Left lung (tissue), 10 donors: ENCODE data around the gene ARFGAP1. TPM values are rescaled to one million over a fixed set of nuclear protein-coding genes. Genes with fewer than 3 reads are reported as not detected.

Source experiments
- ATAC-seq: fragments of 200-7000 bp; cut with Tn5 transposase; one replicate; pipeline ENCODE4 v1.9.1; 2020; ENCODE audit warnings: moderate library complexity
- DNase-seq, 4 donors: peaks; one replicate each; pipeline ENCODE4 v3.0.0-alpha.2; 2013 to 2020
- H3K27ac ChIP-seq, 2 donors: fragments of 200-600 bp; sonication (generic) in 1 of 2; one replicate each; pipeline versions ENCODE4 v1.5.0 to v1.8.0; 2020 to 2021
- H3K27me3 ChIP-seq, 2 donors: fragments of 200-600 bp; sonication (generic) in 1 of 2; one replicate each; pipeline versions ENCODE4 v1.5.0 to v1.8.0; 2020 to 2021
- H3K36me3 ChIP-seq, 2 donors: fragments of 200-600 bp; sonication (generic) in 1 of 2; one replicate each; pipeline versions ENCODE4 v1.5.0 to v1.8.0; 2020 to 2021
- H3K4me1 ChIP-seq, 2 donors: fragments of 200-600 bp; one replicate each; pipeline ENCODE4 v1.8.0; 2021
- H3K4me3 ChIP-seq, 2 donors: fragments of 200-600 bp; sonication (generic) in 1 of 2; one replicate each; pipeline versions ENCODE4 v1.5.0 to v1.8.0; 2020 to 2021; ENCODE audit warnings: mild to moderate bottlenecking in 1 of 2
- H3K9me3 ChIP-seq, 2 donors: fragments of 200-600 bp; sonication (generic) in 1 of 2; one replicate each; pipeline versions ENCODE4 v1.5.0 to v1.8.0; 2020 to 2021
- intact Hi-C, 2 donors: fragments of 100-400 bp; cut with DNase I; formaldehyde crosslinking; loops; one replicate each; pipeline versions ENCODE4 v1.11.2 to v1.14.2; 2022
- polyA plus RNA-seq, 6 donors: library from polyadenylated mRNA; unstranded; fragments of 120-200 nt; gene quantifications; one replicate each; pipeline ENCODE4 v1.2.1, GENCODE V29; 2013; ENCODE audit not compliant: insufficient read length in 6 of 6
- total RNA-seq, 2 donors: library from RNA; stranded (reverse); fragmentation: NEBNext Ultra II Directional; extraction: Animal tissue kit (Norgen Biotek cat#: 25700); gene quantifications; one replicate each; pipeline ENCODE4 v1.2.1, GENCODE V29; 2021
- TF ChIP-seq, protein P1 (sequence below), 2 donors: fragments of 200-600 bp; sonication (generic) in 1 of 2; IDR thresholded peaks; one replicate each; pipeline versions ENCODE4 v1.5.0 to v1.8.0; 2021; ENCODE audit warnings: antibody characterized with exemption in 2 of 2
- donor health status: DM: no; HTN: yes; CAD: no.
- donor health status: DM: no; HTN: no; CAD: no.

The ARFGAP1 gene
- total and polyA plus RNA-seq, 8 donors: 53.1 to 87.5 (median 70.2) TPM

DNA sequence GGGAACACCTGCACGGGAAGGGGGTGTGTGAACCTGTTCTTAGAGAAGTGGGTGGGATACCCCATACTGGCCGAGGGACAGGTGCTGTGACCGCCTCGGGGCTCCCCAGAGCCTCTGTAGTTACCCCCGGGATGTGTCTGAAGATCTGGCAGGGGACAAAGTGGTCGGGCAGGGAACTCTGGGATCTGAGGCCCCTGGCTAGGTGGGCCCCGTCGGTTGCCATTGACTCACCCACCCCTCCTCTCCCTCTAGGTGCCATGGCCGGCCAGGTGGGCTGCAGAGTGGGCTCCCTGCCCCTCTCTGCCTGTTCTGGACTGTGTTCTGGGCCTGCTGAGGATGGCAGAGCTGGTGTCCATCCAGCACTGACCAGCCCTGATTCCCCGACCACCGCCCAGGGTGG is 32.6 kb upstream of the ARFGAP1 start:
- peaks cover 0 to 95% of the 10 kb centered on the region in 2 donors for H3K27me3 ChIP-seq
- ATAC-seq (no peak), DNase-seq (no peak)
- H3K36me3 ChIP-seq: no peaks in the 10 kb centered on the region
- no peaks in the 10 kb centered on the region for H3K4me1 ChIP-seq
- intact Hi-C loops: no loop called here
- TF ChIP-seq, protein P1, sequence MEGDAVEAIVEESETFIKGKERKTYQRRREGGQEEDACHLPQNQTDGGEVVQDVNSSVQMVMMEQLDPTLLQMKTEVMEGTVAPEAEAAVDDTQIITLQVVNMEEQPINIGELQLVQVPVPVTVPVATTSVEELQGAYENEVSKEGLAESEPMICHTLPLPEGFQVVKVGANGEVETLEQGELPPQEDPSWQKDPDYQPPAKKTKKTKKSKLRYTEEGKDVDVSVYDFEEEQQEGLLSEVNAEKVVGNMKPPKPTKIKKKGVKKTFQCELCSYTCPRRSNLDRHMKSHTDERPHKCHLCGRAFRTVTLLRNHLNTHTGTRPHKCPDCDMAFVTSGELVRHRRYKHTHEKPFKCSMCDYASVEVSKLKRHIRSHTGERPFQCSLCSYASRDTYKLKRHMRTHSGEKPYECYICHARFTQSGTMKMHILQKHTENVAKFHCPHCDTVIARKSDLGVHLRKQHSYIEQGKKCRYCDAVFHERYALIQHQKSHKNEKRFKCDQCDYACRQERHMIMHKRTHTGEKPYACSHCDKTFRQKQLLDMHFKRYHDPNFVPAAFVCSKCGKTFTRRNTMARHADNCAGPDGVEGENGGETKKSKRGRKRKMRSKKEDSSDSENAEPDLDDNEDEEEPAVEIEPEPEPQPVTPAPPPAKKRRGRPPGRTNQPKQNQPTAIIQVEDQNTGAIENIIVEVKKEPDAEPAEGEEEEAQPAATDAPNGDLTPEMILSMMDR (IDR thresholded peaks at IDR 0.05): no peak
- no peak overlapping the region for H3K27ac ChIP-seq
- H3K4me3 ChIP-seq: no peak overlapping the region
- no peaks in the 10 kb centered on the region for H3K9me3 ChIP-seq

DNA sequence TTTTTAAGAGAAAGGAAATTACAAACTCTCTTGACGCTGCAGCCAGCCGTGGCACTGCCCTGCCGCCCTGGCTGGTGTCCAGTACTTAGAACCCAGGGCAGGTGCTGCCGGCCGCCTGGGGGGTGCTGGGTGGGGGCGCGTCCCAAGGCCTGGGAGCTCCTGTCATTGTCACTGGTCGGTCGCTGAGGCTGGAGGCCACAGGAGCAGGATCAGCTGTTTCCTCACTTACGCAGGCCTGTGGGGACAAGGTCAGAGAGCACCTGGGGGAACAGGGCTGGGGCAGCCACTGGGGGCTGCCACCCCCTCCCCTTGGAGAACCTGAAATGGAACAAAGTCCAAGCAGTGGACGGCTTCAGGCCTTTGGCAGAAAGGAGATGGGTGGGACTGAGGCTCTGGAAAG is 31.3 kb upstream of the ARFGAP1 start:
- DNase-seq (no peak), ATAC-seq (no peak)
- H3K4me1 ChIP-seq: no peaks in the 10 kb centered on the region
- peaks cover 0 to 95% of the 10 kb centered on the region in 2 donors for H3K27me3 ChIP-seq
- intact Hi-C loops: no loop called here
- H3K4me3 ChIP-seq: no peak overlapping the region
- no peaks in the 10 kb centered on the region for H3K36me3 ChIP-seq
- TF ChIP-seq, protein P1 (IDR thresholded peaks at IDR 0.05): no peak
- H3K27ac ChIP-seq: no peak overlapping the region
- H3K9me3 ChIP-seq: no peaks in the 10 kb centered on the region

DNA sequence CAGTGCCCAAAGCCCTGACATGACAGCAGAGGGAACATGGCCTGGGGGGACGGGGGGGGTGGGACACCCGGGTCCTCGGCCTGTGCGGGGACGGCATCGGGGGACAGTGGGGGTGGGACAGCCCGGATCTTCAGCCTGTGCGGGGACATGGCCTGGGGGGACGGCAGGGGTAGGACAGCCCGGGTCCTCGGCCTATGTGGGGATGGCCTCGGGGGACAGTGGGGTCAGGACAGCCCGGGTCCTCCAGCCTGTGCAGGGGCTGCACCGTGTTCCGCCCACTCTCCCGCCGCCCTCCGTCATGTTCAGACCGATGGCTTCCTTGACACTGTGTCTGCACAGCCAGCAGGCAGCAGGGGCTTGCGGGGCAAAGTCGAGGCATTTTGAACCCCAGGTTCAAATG is 29.9 kb upstream of the ARFGAP1 start:
- TF ChIP-seq, protein P1 (IDR thresholded peaks at IDR 0.05): no peak
- Histone ChIP-seq H3K9me3 (no peaks in the 10 kb centered on the region), H3K4me1 (no peaks in the 10 kb centered on the region), H3K4me3 (no peak overlapping the region), H3K27ac (no peak overlapping the region), H3K27me3 (peaks cover 0 to 97% of the 10 kb centered on the region in 2 donors), H3K36me3 (no peaks in the 10 kb centered on the region)
- DNase-seq: no peak
- intact Hi-C loops: no loop called here
- ATAC-seq: no peak

DNA sequence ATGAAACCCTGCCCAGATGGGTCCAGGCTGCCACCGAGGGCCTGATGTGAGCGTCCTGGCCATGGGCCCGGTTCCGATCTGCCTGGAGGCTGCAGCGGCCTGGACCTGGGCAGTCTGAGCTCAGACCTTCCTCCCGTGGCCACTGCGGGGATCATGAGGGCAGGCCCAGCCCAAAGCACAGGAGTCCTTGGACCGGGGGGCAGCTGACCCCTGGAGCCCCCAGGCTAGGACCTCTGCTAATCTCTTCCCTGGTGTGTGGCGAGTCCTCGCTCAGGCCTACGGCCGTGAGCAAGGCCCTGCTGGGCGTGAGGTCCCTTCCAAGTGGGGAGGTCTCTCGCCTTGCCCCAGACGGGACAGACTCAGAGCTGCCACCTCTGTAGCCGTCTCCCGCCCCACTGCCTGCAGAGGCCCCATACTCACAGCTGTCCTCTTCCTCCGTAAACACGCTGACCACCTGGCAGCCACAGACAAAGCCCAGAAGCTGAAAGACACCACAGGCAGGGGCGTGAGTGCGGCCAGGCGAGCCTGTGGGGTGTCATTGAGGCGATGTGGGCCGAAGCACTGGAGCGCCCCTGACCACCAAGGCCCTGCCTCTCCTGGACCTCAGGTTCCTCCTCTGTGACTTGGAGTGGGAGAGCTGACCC is 28.9 kb upstream of the ARFGAP1 start:
- Histone ChIP-seq H3K36me3 (no peaks in the 10 kb centered on the region), H3K27me3 (peaks cover 0 to 97% of the 10 kb centered on the region in 2 donors), H3K4me1 (no peaks in the 10 kb centered on the region), H3K9me3 (no peaks in the 10 kb centered on the region), H3K27ac (no peak overlapping the region), H3K4me3 (no peak overlapping the region)
- no peak for ATAC-seq
- DNase-seq: no peak
- intact Hi-C loops: no loop called here
- TF ChIP-seq, protein P1 (IDR thresholded peaks at IDR 0.05): no peak

DNA sequence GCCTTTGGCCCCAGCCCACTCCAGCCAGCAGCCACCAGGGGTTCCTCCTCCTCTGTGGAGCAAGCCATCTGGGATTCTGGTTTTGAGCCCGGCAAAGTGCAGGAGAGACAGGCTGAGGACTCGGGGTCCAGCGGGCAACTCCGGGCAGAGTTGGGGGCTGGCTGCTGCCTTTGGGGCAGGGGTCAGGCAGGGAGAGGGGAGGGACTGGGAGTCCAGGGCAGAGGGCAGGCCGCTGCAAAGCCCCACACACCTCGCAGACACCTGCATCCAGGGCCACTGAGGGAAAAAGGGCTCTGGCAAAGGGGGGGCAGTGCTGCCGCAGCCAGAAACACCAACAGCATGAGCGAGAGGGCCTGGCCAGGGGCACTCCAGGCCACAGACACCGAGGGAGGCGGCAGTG is 28.1 kb upstream of the ARFGAP1 start:
- H3K27me3 ChIP-seq: peaks cover 0 to 97% of the 10 kb centered on the region in 2 donors
- no peaks in the 10 kb centered on the region for H3K9me3 ChIP-seq
- ATAC-seq (no peak), DNase-seq (no peak)
- H3K4me1 ChIP-seq: no peaks in the 10 kb centered on the region
- H3K27ac ChIP-seq: no peak overlapping the region
- intact Hi-C loops: no loop called here
- no peaks in the 10 kb centered on the region for H3K36me3 ChIP-seq
- TF ChIP-seq, protein P1 (IDR thresholded peaks at IDR 0.05): no peak
- H3K4me3 ChIP-seq: no peak overlapping the region
